Epithelial cell of proximal tubule (primary cell): Measurements from ENCODE around the gene SARDH. TPM values are rescaled to one million over a fixed set of nuclear protein-coding genes. Genes with fewer than 3 reads are reported as not detected.
"Not testable (repeated sequence)": the region's sequence is repeated elsewhere in the genome, so short reads cannot be mapped to it uniquely, and the experiment has no call there.

Source experiments
- DNase-seq: peaks from one replicate; pipeline ENCODE4 v3.0.0-alpha.2; 2011; ENCODE audit warnings: low read depth
- H3K4me3 ChIP-seq: 2 replicates; pipeline ENCODE4 v1.5.1; 2011; ENCODE audit warnings: low read depth, mild to moderate bottlenecking, low read length
- CTCF ChIP-seq: conservative IDR thresholded peaks from 2 replicates; pipeline ENCODE4 v1.5.1; 2012; ENCODE audit warnings: low read depth, mild to moderate bottlenecking, low read length
- total RNA-seq: library from RNA; depleted of rRNA; stranded (reverse); fragments of >200 nt; gene quantifications from 2 replicates; pipeline ENCODE4 v1.2.3, GENCODE V29; 2015

SARDH gene
- total RNA-seq, 1 donor from 2014 or later = 0.92 TPM

- H3K4me3 ChIP-seq = no peak overlapping the region
These were observed 31.4 kb upstream of the SARDH start for GRCh38 chr9:133769511-133770075.

GRCh38 chr9:133768859-133769510 is 30.8 kb upstream of the SARDH start:
- no peak overlapping the region for H3K4me3 ChIP-seq
- no peak for DNase-seq
- TF ChIP-seq CTCF = peak; percentile 50

More at GRCh38 chr9:133769511-133770075, 31.4 kb upstream of the SARDH start:
- DNase-seq = no peak
- no peak for TF ChIP-seq CTCF

DNA sequence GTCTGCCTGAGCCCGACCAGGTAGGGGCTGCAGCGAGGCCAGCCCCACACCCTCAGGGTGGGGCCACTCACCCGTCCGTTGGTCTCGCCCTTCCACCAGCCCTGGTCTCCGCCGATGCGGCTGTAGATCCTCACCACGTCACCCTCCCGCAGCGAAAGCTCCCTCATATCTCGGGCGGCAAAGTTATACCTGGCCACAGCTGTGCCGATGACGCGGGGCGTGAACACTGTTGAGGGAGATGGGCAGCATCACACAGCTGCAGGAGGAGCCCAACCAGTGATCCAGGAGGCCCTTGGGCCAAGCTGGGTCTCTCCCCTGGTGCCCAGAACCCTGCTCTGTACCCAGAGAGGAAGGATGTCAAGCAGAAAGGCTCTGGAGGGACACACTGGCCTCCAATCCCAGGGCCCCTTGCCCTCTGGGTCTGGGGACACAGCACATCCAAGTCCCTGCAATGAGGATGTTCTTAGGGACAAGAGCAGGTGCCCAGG is 30.3 kb upstream of the SARDH start:
- no peak overlapping the region for H3K4me3 ChIP-seq
- no peak for DNase-seq
- TF ChIP-seq CTCF = no peak

DNA sequence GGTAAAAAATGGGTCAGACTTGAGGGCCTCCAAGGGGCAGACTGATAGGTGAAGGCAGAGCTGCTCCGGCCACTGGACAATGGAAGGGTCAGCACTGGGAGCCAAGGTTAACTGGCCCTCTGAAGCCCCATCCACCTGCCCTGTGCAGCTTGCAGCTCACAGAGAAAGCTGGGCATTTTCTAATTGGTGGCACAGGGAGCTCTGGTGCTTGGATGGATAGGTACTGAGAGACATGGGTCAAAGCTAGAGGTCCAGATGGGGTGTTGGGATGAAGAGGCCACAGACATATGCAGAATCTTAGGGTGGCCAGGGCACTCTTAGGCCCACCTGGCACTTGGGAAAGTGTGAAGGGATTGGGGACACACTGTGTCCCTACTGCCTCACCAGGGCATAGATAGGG is 29.5 kb upstream of the SARDH start:
- no peak for TF ChIP-seq CTCF
- no peak for DNase-seq
- H3K4me3 ChIP-seq = no peak overlapping the region

DNA sequence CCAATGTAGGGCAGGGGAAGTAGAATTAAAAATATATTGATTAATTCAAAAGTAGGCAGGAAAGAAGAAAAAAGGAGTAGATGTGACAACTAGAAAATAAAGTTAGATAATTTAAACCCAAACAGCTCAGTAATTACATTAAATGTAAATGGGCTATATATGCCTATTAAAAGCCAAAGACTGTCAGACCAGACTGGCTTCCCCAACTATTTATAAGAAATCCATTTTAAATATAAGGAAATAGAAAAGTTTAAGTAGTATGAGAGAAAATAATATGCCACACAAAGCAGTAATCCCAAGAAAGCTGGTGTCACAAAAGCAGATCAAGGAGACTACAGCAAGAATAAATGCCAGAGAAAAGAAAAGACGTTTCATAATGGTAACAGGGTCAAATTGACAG is 28.9 kb upstream of the SARDH start:
- no peak for TF ChIP-seq CTCF
- DNase-seq = no peak
- H3K4me3 ChIP-seq = no peak overlapping the region

GRCh38 chr9:133766234-133766633 is 28.1 kb upstream of the SARDH start:
- not testable (repeated sequence) for H3K4me3 ChIP-seq, DNase-seq

DNA sequence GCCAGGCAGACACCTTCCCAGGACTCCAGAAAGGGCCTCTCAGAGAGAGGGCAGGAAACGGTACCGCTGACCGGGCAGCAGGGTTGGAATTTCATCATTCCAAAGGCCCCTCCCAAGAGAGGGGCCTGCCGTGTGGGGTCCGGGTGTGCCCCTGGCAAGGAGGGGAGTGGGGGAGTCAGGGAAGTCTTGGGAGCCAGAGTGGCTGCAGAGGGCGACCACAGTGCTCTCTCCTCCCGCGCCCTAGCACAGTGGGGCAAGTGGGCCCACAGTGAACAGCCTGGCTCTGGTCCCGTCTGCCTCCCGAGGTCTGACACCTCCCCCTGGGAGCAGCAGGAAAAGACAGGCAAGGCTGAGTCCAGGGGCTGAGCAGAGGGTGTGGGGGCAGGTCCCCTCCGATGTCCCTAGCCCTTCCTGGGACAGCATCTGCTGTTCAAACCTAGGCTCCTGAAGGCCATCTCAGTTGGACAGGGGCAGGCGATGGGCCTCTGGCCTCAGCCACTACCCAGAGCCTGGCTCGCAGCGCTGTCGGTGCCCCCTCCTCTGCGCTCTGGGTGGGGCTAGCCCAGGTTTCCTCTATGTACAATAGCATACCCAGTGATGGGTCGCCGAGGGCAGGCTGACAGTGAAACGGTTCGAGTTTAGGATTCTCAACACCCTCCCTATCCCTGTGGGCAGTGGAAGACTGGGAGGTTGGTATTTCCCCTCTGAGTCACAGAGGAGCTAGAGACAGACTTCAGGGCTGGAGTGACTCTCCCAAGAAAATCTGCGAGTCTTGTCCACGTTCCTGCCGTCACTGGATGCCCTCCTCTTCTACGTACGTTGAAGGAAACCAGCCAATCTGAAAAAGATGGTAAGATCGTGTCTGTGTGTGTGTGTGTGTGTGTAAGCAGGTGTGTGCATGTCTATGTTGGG is 25.4 kb upstream of the SARDH start:
- no peak for TF ChIP-seq CTCF
- no peak for DNase-seq

More for the DNA sequence above, 25.4 kb upstream of the SARDH start:
- no peak overlapping the region for H3K4me3 ChIP-seq
